Measurements from ENCODE around the gene TCN2. TPM values are rescaled to one million over a fixed set of nuclear protein-coding genes. Genes with fewer than 3 reads are reported as not detected.

The TCN2 gene
- total RNA-seq, 4 donors from 2014 or later, result 14.2 to 42.7 (median 33.3) TPM

DNA sequence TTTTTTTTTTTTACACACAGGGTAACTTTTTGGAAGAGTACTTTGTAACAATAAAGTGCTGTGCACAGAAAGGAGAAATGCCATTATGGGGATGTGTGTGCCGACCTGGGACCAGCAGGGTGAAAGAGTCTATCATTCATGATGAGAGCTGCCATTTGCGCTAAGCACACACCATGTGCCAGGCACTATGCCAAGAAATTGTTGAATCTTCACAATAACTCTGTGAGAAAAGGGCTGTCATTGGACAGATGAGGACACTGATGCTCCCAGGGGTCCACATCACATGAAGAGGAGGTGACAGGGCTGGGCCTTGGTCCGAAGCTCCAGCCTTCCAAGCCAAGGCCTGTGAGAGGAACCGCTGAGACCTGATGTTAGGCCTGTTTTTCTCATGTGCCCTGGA, 55.1 kb downstream of the TCN2 start:
- WGBS, 2 donors (ENCODE audit: low coverage in 1 of 2), result 93% methylated on average over 3 of the region's 4 CpGs; no CpG with 5 or more reads in 1 of the 2 donors
- TF ChIP-seq, protein P1, sequence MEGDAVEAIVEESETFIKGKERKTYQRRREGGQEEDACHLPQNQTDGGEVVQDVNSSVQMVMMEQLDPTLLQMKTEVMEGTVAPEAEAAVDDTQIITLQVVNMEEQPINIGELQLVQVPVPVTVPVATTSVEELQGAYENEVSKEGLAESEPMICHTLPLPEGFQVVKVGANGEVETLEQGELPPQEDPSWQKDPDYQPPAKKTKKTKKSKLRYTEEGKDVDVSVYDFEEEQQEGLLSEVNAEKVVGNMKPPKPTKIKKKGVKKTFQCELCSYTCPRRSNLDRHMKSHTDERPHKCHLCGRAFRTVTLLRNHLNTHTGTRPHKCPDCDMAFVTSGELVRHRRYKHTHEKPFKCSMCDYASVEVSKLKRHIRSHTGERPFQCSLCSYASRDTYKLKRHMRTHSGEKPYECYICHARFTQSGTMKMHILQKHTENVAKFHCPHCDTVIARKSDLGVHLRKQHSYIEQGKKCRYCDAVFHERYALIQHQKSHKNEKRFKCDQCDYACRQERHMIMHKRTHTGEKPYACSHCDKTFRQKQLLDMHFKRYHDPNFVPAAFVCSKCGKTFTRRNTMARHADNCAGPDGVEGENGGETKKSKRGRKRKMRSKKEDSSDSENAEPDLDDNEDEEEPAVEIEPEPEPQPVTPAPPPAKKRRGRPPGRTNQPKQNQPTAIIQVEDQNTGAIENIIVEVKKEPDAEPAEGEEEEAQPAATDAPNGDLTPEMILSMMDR (IDR thresholded peaks at IDR 0.05), result no peak
- TF ChIP-seq POLR2AphosphoS5 (IDR thresholded peaks at IDR 0.05) (no peak), POLR2A (IDR thresholded peaks at IDR 0.05) (no peak)
- no peak overlapping the region for H3K4me3 ChIP-seq
- H3K27ac ChIP-seq, result no peak overlapping the region
- H3K4me1 ChIP-seq, result peaks cover 0 to 20% (median 0%) of the 10 kb centered on the region in 3 donors
- no peaks in the 10 kb centered on the region for H3K27me3 ChIP-seq
- H3K36me3 ChIP-seq, result peaks cover 0 to 41% of the 10 kb centered on the region in 2 donors
- no peak for ATAC-seq
- H3K9me3 ChIP-seq, result no peaks in the 10 kb centered on the region

DNA sequence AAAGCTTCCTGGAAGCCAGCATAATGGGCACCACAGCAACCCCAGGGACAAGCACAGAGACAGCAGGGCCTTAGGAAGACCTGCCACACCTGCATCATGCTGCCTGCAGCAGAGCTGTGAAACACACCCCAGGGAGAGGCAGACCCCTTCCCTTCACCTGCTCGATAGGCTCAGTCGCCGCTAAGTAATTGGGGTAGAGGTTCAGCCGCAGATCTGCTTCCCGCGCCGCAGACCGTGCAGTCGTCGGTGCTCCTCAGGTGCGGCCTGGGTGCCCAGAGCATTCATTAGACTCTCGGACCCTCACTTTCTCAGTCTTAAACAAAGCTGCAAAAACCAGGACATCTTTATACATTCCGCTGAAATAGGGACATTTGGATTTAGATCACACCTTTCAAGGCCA, 57.8 kb downstream of the TCN2 start:
- Histone ChIP-seq H3K27me3 (no peaks in the 10 kb centered on the region), H3K4me1 (peaks cover 0 to 31% (median 4%) of the 10 kb centered on the region in 3 donors), H3K27ac (no peak overlapping the region), H3K4me3 (no peak overlapping the region), H3K9me3 (no peaks in the 10 kb centered on the region), H3K36me3 (peaks cover 0 to 40% of the 10 kb centered on the region in 2 donors)
- ATAC-seq, result no peak
- 75 to 93% methylated on average over 3 to 6 of the region's 13 CpGs for WGBS, 2 donors (ENCODE audit: low coverage in 1 of 2)
- no peak for TF ChIP-seq POLR2AphosphoS5 (IDR thresholded peaks at IDR 0.05)
- TF ChIP-seq EP300 (IDR thresholded peaks at IDR 0.05), result no peak
- TF ChIP-seq, protein P1 (IDR thresholded peaks at IDR 0.05), result no peak
- no peak for TF ChIP-seq POLR2A (IDR thresholded peaks at IDR 0.05)

DNA sequence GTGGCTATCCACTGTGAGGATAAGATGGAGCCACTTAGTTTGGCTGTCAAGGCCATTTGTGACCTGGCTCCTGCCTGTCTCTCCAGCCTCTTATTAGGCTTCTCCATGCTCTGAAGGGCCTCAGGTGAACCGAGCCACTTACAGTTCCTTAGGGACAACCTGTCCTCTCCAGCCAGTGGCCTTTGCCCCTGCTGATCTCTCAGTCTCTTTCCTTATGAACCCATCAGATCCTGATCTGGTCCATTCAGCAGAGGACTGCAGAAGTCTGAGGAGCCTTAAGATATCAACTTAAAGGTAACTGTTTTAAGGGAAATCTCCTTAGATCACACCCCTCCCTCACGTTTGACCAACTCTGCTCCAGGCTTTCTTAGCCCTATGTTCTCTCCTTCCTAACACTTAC, 58.3 kb downstream of the TCN2 start:
- no peaks in the 10 kb centered on the region for H3K9me3 ChIP-seq
- ATAC-seq, result no peak
- TF ChIP-seq POLR2AphosphoS5 (IDR thresholded peaks at IDR 0.05) (no peak), EP300 (IDR thresholded peaks at IDR 0.05) (no peak), POLR2A (IDR thresholded peaks at IDR 0.05) (no peak)
- TF ChIP-seq, protein P1 (IDR thresholded peaks at IDR 0.05), result no peak
- H3K4me1 ChIP-seq, result peaks cover 0 to 31% (median 4%) of the 10 kb centered on the region in 3 donors
- peaks cover 0 to 38% of the 10 kb centered on the region in 2 donors for H3K36me3 ChIP-seq
- 68 to 86% methylated on average over 2 of the region's 2 CpGs for WGBS, 2 donors (ENCODE audit: low coverage in 1 of 2)
- H3K27ac ChIP-seq, result no peak overlapping the region
- no peak overlapping the region for H3K4me3 ChIP-seq
- H3K27me3 ChIP-seq, result no peaks in the 10 kb centered on the region

DNA sequence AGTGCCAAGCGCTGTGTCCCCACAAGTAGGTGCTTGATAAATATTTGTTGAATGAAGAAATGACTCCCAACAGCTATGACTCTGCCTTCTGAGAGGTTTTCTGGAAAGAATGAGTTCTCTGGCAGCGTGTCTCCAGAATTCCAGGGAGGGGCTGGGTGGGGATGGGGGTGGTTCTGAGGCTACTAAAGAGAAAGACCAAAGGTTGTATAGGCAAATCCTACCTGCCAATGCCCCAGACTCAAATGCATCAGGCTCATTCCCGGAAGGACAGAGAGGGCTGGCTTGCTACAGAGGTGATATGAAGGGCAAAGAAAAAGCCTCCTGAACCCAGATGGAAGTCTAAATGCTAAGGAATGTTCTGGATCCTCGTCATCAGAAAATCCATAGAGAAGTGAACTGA, 58.8 kb downstream of the TCN2 start:
- ATAC-seq, result no peak
- TF ChIP-seq POLR2AphosphoS5 (IDR thresholded peaks at IDR 0.05), result no peak
- TF ChIP-seq, protein P1 (IDR thresholded peaks at IDR 0.05), result no peak
- TF ChIP-seq POLR2A (IDR thresholded peaks at IDR 0.05), result no peak
- no peak for TF ChIP-seq EP300 (IDR thresholded peaks at IDR 0.05)
- 70 to 91% methylated on average over 2 to 4 of the region's 4 CpGs for WGBS, 2 donors (ENCODE audit: low coverage in 1 of 2)
- Histone ChIP-seq H3K4me1 (peaks cover 0 to 31% (median 4%) of the 10 kb centered on the region in 3 donors), H3K27me3 (no peaks in the 10 kb centered on the region), H3K36me3 (peaks cover 0 to 38% of the 10 kb centered on the region in 2 donors), H3K4me3 (no peak overlapping the region), H3K9me3 (no peaks in the 10 kb centered on the region), H3K27ac (no peak overlapping the region)

DNA sequence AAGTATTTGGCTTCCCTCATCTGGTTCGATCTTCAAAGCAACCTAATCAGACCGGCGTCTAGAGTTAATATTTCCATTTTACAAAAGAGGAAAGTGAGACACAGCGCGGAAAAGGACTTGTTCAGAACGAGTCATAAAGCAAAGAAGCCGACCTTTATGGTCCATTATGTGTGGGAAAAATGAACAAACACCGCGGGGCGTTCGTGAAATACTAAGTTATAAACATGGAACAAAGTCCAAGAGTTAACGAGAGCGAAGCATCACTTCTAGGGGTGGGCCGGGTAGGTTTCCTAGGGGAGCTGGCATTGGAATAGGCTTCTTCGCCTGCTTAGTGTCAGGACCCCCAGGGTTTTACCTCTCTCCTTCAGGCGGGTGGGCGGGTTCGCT, 60.1 kb downstream of the TCN2 start:
- ATAC-seq, result no peak
- WGBS, 2 donors (ENCODE audit: low coverage in 1 of 2), result 0 to 3% methylated on average over 13 to 14 of the region's 18 CpGs
- TF ChIP-seq EP300 (IDR thresholded peaks at IDR 0.05) (no peak), POLR2AphosphoS5 (IDR thresholded peaks at IDR 0.05) (no peak), POLR2A (IDR thresholded peaks at IDR 0.05) (no peak)
- TF ChIP-seq, protein P1 (IDR thresholded peaks at IDR 0.05), result no peak
- Histone ChIP-seq H3K36me3 (peaks cover 0 to 32% of the 10 kb centered on the region in 2 donors), H3K9me3 (no peaks in the 10 kb centered on the region), H3K4me3 (peak overlapping the region; percentile 42 to 79), H3K27me3 (no peaks in the 10 kb centered on the region), H3K4me1 (peaks cover 0 to 31% (median 4%) of the 10 kb centered on the region in 3 donors), H3K27ac (peak overlapping the region in 3 of 4 donors; percentile 70 to 76 (median 74))
